Tibial artery (tissue), 4 donors: ENCODE results near the gene SENP8.
"Not testable (repeated sequence)": the region's sequence is repeated elsewhere in the genome, so short reads cannot be mapped to it uniquely, and the experiment has no call there.

Source experiments
- DNase-seq, 2 donors: peaks; one replicate each; pipeline ENCODE4 v3.0.0-alpha.2; 2019
- H3K27ac ChIP-seq, 2 donors: fragments of 200-600 bp; sonication (generic) in 1 of 2; 1 replicate in 1 of 2; 2 replicates in 1 of 2; pipeline ENCODE4 v1.5.1; 2018 to 2019; ENCODE audit warnings: mild to moderate bottlenecking in 1 of 2
- H3K27me3 ChIP-seq, 2 donors: fragments of 200-600 bp; sonication (generic) in 1 of 2; one replicate each; pipeline versions ENCODE4 v1.5.1 to v1.6.0; 2016 to 2019
- H3K36me3 ChIP-seq, 3 donors: fragments of 200-600 bp; sonication (generic) in 2 of 3; one replicate each; pipeline ENCODE4 v1.5.1; 2016 to 2019; ENCODE audit warnings: mild to moderate bottlenecking in 2 of 3
- H3K4me1 ChIP-seq, 4 donors: fragments of 200-600 bp; sonication (generic) in 2 of 4; 1 replicate in 3 of 4; 2 replicates in 1 of 4; pipeline ENCODE4 v1.5.1; 2016 to 2019
- H3K4me3 ChIP-seq, 2 donors: fragments of 200-600 bp; sonication (generic) in 1 of 2; 1 replicate in 1 of 2; 2 replicates in 1 of 2; pipeline ENCODE4 v1.5.1; 2018 to 2019; ENCODE audit warnings: mild to moderate bottlenecking in 2 of 2
- H3K9me3 ChIP-seq, 3 donors: fragments of 200-600 bp; sonication (generic) in 1 of 3; one replicate each; pipeline ENCODE4 v1.5.1; 2016 to 2019
- intact Hi-C: fragments of 100-400 bp; cut with DNase I; formaldehyde crosslinking; loops from one replicate; pipeline ENCODE4 v1.15.0; 2023; ENCODE audit warnings: low total_unique reads
- TF ChIP-seq, protein P1 (sequence below), 2 experiments: fragments of 200-600 bp in 1 of 2; fragments of 450-650 bp in 1 of 2; IDR thresholded peaks; one replicate each; pipeline ENCODE4 v1.5.1; 2017 to 2019; ENCODE audit warnings: antibody characterized with exemption in 2 of 2, mild to moderate bottlenecking in 1 of 2, moderate library complexity in 1 of 2

The SENP8 gene

DNA sequence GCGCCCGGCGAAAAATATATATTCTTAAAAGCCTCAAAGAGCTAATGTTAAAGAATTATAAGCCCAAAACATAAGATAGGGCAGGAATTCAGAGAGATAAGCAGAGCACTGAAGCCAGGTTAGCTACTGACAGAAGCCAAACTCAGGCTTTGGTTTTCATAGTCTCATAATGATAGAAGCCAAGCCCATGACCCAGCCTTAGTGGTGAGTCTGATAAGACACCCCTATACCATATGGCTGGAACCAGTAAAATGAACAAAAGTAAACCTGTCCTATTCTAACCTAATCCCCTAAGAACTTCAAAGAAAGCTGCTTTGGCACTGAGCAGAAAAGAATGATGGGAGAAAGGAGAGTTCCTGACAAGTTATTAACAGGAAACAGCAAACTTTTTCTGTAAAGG, 26.2 kb upstream of the SENP8 start:
- Histone ChIP-seq H3K4me3 (no peak overlapping the region), H3K4me1 (peaks cover 0 to 6% (median 2%) of the 10 kb centered on the region in 4 donors), H3K36me3 (peaks cover 0 to 8% (median 4%) of the 10 kb centered on the region in 3 donors), H3K9me3 (no peaks in the 10 kb centered on the region), H3K27me3 (no peaks in the 10 kb centered on the region), H3K27ac (no peak overlapping the region)
- intact Hi-C loops = no loop called here
- TF ChIP-seq, protein P1, sequence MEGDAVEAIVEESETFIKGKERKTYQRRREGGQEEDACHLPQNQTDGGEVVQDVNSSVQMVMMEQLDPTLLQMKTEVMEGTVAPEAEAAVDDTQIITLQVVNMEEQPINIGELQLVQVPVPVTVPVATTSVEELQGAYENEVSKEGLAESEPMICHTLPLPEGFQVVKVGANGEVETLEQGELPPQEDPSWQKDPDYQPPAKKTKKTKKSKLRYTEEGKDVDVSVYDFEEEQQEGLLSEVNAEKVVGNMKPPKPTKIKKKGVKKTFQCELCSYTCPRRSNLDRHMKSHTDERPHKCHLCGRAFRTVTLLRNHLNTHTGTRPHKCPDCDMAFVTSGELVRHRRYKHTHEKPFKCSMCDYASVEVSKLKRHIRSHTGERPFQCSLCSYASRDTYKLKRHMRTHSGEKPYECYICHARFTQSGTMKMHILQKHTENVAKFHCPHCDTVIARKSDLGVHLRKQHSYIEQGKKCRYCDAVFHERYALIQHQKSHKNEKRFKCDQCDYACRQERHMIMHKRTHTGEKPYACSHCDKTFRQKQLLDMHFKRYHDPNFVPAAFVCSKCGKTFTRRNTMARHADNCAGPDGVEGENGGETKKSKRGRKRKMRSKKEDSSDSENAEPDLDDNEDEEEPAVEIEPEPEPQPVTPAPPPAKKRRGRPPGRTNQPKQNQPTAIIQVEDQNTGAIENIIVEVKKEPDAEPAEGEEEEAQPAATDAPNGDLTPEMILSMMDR (IDR thresholded peaks at IDR 0.05) = no peak
- DNase-seq = no peak

DNA sequence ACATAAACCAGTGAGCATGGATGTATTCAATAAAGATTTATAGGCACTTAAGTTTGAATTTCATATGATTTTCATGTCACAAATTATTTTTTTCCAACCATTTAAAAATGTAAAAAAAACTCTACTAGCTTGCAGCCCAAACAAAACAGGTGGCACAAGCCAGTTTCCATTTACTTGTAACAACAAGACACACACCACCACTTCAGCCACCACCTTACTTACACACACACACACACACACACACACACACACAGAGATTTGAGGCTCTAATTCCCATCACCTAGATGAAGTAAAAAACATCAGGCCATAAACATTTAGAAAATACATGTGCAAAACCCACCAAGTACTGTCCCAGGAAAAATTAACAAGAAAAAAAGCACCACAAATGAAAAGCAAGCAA, 25.5 kb upstream of the SENP8 start:
- Histone ChIP-seq H3K4me1 (peaks cover 0 to 6% (median 2%) of the 10 kb centered on the region in 4 donors), H3K27ac (no peak overlapping the region), H3K27me3 (no peaks in the 10 kb centered on the region), H3K36me3 (peaks cover 0 to 4% (median 2%) of the 10 kb centered on the region in 3 donors), H3K9me3 (no peaks in the 10 kb centered on the region), H3K4me3 (no peak overlapping the region)
- no peak for DNase-seq
- TF ChIP-seq, protein P1 (IDR thresholded peaks at IDR 0.05) = no peak
- intact Hi-C loops = no loop called here

DNA sequence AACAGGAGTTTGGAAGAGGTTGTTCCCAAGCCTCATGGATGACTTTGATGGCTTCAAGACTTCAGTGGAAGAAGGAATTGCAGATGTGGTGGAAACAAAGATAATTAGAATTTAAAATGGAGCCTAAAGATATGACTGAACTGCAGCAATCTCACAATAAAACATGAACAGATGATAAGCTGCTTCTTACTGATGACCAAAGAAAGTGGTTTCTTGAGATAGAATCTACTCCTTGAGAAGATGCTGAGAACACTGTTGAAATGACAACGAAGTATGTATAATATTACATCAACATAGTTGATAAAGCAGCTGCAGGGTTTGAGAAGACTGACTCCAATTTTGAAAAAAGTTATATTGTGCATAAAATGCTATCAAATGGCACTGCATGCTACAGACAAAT, 21.4 kb upstream of the SENP8 start:
- Histone ChIP-seq H3K27me3 (no peaks in the 10 kb centered on the region), H3K4me3 (no peak overlapping the region), H3K27ac (no peak overlapping the region), H3K36me3 (peaks cover 0 to 4% (median 0%) of the 10 kb centered on the region in 3 donors), H3K9me3 (no peaks in the 10 kb centered on the region), H3K4me1 (peaks cover 0 to 6% (median 2%) of the 10 kb centered on the region in 4 donors)
- intact Hi-C loops = no loop called here
- TF ChIP-seq, protein P1 (IDR thresholded peaks at IDR 0.05) = no peak
- no peak for DNase-seq

DNA sequence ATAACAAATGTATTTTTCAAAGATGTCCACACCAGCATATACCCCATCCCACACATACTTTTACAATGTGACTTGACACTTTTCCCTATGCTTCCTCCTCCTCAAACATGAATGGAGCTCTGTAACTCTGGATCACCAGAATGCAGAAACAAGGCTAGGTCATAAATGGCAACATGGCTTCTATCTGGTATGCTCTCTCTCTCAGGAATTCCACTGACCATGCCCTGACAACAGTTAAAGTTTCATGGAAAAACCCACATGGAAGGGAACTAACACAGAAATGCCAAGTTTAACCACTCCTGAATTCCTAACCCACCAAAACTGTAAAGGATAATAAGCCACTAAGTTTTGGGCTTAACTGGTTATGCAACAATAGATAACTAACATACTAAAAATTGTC, 20.2 kb upstream of the SENP8 start:
- intact Hi-C loops = no loop called here
- no peaks in the 10 kb centered on the region for H3K27me3 ChIP-seq
- no peaks in the 10 kb centered on the region for H3K9me3 ChIP-seq
- H3K27ac ChIP-seq = no peak overlapping the region
- no peak for DNase-seq
- H3K4me3 ChIP-seq = no peak overlapping the region
- peaks cover 0 to 10% (median 2%) of the 10 kb centered on the region in 4 donors for H3K4me1 ChIP-seq
- TF ChIP-seq, protein P1 (IDR thresholded peaks at IDR 0.05) = no peak
- H3K36me3 ChIP-seq = no peaks in the 10 kb centered on the region

DNA sequence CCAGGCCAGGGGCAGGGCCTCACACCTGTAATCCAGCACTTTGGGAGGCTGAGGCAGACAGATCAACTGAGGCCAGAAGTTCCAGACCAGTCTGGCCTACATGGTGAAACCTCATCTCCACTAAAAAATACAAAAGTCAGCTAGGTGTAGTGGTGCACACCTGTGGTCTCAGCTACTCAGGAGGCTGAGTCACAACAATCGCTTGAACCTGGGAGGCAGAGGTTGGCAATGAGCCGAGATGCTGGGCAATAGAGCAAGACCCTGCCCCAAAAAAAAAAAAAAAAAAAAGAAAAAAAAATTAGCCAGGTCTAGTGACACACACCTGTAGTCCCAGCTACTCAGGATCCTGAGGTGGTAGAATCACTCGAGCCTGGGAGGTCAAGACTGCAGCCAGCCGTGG, 19.0 kb upstream of the SENP8 start:
- no peaks in the 10 kb centered on the region for H3K36me3 ChIP-seq
- TF ChIP-seq, protein P1 (IDR thresholded peaks at IDR 0.05) = no peak
- intact Hi-C loops = no loop called here
- no peaks in the 10 kb centered on the region for H3K9me3 ChIP-seq
- DNase-seq = no peak
- H3K27ac ChIP-seq = no peak overlapping the region
- no peaks in the 10 kb centered on the region for H3K27me3 ChIP-seq
- peaks cover 0 to 21% (median 8%) of the 10 kb centered on the region in 4 donors for H3K4me1 ChIP-seq
- H3K4me3 ChIP-seq = no peak overlapping the region

DNA sequence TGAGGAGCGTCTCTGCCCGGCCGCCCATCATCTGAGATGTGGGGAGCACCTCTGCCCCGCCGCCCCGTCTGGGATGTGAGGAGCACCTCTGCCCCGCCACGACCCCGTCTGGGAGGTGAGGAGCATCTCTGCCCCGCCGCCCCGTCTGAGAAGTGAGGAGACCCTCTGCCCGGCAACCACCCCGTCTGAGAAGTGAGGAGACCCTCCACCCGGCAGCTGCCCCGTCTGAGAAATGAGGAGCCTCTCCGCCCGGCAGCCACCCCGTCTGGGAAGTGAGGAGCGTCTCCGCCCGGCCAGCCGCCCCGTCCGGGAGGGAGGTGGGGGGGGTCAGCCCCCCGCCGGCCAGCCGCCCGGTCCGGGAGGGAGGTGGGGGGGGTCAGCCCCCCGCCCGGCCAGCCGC, 17.7 kb upstream of the SENP8 start:
- H3K4me3 ChIP-seq, H3K27me3 ChIP-seq, H3K36me3 ChIP-seq, intact Hi-C loops, DNase-seq, H3K9me3 ChIP-seq, H3K27ac ChIP-seq: not testable (repeated sequence)
- peaks cover 0 to 24% (median 8%) of the 10 kb centered on the region in 4 donors for H3K4me1 ChIP-seq
